SIG-M5 treated with dmso at 0.1 percent for 504 hours (cell line): ENCODE measurements around the gene ADGRG1.

Experiments used
- DNase-seq: peaks from one replicate; lab custom pipeline; 2025; ENCODE audit not compliant: unreplicated experiment; lab: John Stamatoyannopoulos, UW

Gene ADGRG1

DNA sequence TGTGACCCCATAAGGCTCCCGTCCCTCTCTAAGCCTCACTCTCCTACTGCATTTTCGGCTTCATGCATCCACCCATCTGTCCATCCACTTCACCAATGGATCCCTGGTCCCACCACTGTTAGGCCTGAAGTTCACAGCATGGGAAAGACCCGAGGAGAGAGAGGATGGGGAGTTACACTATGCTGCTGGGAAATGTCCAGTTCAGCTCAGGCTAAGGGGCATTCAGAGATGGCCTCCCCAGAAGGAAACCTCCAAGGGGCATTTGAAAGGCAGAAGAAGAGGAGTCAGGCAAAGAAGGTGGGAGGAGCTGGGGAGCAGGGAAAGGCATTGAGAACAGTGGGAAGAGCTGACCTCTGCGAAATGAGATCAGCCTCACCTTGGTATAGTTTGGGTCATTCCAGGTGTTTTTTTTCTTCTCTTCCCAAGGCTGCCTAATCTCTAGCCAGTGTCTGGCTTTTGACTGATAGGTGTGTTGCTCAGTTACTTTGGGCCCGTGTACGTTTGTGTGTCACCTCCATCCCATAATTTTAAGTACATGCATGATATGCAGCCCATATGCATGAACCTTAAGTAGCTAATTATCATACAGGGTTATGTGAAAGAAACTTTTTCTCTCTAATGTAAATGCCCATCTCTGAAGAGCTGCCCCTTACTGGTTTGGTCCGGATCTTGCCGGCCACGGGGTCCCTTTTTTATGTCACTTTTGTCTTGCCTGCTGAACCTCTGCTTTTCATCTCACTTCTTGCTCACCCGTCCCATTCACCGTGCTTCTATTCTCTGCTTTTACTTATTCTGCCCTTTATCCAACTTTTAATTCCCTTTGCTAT lies 54.6 kb downstream of the ADGRG1 start:
- no peak for DNase-seq

DNA sequence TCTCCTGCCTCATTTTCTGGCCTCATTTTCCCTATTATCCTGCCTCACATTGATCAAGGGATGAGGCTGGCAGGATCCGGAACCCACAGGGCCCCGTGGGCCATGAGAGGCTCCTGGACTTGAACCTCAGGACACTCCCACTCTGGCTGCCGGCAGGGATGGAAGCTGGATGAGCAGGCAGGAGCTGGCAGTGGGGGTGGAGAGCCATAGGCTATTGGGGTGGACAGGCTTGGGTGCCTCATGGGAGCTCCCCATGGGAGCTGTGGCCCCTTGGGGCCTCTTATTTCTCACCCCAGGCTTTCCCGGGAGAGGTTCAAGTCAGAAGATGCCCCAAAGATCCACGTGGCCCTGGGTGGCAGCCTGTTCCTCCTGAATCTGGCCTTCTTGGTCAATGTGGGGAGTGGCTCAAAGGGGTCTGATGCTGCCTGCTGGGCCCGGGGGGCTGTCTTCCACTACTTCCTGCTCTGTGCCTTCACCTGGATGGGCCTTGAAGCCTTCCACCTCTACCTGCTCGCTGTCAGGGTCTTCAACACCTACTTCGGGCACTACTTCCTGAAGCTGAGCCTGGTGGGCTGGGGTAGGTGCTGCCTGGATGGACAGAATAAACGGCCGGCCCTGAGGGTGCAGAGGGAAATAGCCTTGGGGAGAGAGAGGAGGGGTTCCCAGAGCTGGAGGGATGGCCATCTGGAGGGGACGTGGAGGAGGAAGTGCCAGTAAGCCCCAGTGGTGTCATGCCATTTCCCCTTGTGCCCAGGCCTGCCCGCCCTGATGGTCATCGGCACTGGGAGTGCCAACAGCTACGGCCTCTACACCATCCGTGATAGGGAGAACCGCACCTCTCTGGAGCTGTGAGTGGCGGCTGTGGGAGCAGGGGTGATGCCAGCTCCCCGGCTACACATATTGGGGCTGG lies 55.5 kb downstream of the ADGRG1 start:
- no peak for DNase-seq

DNA sequence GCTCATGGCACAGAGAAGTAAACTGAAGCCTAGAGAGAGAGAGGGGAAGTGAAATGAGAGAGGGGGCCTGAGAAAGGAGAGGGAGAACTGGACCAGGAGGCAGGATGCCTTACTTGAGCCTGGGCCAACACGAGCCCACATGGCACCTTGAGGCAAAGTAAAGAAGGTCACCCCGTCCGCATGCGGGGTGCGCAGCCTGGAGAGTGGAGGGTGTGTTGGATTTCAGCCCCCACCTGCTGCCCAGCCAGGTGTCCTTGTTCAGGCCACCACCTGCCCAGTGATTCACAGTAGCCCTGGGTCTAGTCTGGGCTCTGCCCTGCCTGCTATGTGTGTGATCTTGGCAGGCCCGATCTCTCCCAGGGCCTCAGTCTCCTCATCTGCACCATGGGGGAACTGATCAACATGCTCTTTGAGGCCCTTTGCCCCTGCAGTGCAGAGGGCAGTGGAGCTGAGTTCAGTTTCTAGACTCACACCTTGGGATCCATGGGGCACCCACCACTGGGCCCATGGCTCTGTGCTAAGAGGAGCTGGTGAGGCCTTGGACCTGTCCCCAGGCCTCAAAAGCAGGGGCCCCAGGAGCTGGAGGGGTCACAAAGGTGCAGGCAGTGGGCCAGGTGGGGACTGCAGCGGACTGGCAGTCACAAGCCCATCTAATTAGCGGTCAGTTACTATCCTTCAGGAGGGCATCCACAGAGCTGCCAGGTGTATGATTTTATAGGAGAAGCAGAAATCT lies 56.4 kb downstream of the ADGRG1 start:
- no peak for DNase-seq

DNA sequence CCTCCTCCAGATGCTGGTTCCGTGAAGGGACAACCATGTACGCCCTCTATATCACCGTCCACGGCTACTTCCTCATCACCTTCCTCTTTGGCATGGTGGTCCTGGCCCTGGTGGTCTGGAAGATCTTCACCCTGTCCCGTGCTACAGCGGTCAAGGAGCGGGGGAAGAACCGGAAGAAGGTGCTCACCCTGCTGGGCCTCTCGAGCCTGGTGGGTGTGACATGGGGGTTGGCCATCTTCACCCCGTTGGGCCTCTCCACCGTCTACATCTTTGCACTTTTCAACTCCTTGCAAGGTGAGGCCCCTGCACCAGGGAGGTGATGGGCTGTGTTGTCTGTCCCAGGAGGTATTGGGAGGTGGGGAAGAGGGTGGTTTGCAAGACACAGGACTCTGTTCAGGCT lies 57.2 kb downstream of the ADGRG1 start:
- DNase-seq: no peak

DNA sequence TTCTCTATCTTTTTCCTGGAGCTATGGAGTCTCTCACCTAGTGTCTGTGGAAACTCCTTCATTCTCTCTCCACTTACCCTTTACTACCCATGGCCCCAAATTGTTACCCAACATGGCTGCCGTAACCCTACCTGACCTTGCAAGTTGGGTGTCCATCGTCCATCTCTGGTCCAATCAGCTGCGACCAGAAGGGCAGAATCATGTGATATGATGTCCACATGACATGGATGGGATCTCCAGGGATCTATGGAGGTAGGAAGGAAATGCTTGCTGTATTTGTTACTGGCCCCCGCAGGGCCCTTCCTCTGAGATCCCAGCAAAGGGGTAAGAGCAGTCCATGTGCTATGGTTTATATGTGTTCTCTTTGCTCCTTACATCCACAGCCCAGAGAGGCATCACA lies 58.1 kb downstream of the ADGRG1 start:
- DNase-seq: no peak

DNA sequence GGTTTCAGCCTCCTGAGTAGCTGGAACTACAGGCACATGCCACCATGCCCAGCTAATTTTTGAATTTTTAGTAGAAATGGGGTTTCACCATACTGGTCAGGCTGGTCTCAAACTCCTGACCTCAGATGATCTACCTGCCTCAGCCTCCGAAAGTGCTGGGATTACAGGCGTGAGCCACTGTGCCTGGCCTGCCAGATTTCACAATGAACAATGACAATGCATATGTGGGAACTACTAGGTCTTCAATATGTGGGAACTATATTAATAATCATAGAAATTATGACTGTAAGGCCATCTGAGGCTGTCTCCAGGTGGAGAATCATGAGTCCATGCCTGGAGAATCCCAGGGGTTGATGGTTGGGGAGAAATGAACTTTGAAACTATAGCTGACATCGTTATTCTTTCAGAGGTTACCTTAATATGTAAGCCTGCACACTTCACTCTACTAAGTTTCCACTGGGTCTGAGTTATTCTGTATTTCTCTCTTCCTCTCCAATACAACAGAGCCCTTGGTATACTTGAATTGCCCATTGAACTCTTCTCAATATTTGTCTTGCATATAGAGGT lies 59.0 kb downstream of the ADGRG1 start:
- no peak for DNase-seq

DNA sequence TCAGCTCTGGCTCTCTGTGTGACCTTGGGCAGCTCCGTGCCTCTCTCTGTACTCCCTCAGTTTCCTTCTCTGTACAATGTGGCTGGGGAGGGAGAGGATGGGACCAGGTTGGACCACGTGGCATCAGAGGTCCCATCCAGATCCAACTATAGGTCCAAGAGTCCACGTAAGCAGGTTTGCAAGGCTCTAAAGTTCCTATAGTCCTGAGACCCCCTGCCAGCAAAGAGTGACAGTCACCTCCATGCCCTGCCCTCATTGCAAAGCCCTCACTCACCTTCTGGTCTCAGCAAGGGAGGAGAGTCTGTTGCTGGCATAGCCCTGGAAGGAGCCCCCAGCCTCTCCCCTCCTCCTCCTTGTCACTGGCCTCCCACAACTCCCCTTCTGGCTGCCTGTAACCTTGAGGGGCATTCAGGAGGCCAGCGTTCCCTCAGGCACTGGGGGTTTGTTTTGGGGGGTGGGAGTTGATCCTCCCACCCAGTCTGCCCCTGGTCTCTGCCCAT lies 60.1 kb downstream of the ADGRG1 start:
- no peak for DNase-seq

DNA sequence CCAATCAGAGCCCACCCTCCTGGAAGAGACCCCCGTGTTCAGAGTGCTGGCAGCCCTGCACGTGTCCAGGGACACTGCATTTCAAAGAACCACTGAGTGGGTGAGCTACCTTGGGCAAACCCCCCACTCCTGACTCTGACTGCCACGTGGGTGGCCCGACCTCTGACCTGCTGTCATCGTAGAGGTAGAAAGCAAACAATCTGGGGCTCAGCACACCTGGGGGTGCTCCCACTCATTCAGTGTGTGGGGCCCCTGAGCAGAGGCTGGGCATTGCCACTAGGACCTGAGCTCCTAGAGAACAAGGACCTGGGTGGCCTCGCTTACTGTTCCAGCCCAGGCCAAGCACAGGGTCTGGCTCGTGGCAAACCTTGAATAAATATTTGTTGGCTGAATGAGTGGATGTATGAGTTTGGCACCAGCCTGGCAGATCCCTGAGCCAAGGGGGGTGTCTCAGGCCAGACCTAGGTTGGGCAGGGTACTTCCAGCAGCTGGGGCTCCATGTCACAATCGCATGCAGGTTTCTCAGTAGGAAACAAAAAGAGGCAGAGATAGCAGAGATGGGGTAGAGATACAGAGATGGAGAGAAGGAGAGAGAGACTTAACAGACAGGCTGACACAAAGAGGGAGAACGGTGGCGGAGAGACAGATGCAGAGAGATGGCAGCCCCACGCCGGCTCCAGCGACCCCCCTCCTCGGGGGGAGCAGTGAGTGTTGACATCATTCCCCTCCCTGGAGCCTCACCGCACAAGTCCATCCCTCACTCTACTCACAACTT lies 60.7 kb downstream of the ADGRG1 start:
- no peak for DNase-seq

DNA sequence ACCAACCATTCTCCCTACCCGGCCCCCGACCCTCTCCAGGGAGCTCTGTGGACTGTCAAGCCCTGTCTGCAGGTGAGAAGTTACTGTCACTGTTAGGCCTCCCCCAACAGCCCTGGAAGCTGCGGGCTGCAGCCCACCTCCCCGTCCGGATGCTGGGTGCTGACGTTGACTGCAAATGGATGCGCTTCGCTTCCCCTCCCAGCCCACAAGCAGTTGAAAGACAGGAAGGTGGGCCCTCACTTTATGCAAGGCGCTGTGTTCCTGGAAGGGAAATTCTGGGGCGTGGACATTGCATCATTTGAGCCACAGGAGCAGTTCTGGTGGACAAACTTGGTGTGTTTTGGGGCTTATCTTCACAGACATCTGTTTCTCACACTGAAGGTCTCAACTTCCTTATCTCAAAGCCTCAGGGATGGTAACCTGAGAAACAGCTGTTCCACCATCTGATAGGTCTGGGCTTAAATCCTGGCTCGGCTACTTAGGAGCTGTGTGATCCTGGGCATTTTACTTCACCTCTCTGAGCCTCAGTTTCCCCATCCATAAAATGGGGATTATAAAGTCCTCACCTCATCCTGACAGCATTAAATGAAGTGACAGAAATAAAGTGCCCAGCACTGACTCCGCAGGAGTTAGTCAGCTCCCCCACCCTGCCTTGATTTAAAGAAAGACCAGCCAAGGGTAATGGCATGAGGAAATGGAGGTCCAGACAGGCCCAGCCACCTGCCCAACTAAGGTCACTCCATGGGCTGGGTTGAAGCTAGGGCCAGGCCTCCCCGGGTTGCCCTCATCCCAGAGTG lies 61.5 kb downstream of the ADGRG1 start:
- peak; percentile 87 for DNase-seq

DNA sequence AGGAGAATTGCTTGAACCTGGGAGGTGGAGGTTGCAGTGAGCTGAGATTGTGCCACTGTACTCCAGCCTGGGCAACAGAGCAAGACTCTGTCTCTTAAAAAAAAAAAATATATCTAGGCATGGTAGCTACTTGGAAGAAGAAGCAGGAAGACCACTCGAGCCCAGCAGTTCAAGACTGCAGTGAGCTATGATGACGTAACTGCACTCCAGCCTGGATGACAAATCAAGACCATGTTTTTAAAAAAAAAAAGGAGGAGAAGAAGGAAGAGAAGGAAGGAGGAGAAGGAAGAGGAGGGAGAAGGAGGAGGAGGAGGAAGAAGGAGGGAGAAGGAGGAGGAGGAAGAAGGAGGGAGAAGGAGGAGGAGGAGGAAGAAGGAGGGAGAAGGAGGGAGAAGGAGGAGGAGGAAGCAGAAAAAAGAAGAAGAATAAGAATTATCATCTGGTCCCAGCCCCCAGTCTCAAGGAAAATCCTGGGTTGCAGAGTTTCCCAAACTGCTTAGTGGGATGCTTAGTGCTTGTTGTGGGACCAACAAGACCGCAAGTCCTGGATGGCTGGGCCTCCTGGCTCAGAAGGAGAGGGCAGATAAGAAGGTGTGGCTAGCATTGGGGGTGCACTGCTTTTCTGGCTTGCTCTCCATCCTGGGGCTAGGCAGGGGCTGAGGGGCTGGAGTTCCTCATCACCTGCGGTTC lies 62.5 kb downstream of the ADGRG1 start:
- DNase-seq: no peak

DNA sequence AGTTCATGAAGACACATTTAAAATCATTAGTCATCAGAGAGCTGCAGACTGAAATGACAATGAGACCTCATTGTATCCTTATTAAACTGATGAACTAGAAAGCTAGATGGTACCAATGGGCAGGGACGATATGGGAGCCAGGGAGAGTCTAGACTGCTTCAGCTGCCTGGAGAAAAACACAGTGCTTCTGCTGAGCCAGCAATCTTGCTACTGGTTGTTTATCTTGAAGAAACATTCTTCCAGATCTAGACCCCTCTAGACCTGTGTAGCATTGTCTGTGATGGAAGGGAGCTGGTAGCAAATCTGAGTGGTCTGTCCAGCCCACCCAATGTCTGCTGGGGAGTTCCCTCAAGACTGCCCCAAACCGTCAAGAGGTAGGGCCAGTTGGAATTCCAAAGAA lies 64.2 kb downstream of the ADGRG1 start:
- no peak for DNase-seq

DNA sequence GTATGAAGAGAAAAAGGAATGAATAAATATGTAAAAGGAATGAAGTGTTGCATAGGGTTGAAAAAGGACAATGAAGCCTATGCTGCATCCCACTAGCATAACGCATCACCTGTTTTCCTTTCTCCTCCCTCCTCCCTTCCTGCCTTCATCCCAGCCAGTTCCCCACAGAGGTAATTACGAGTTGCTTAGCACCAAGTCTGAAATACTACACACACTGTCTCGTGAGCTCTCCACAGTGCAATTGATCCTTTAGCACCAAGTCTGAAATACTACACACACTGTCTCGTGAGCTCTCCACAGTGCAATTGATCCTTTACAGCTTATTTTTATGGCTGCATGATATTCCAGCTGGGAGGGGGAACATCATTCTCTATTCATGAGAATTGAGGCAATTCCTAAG lies 65.1 kb downstream of the ADGRG1 start:
- no peak for DNase-seq

DNA sequence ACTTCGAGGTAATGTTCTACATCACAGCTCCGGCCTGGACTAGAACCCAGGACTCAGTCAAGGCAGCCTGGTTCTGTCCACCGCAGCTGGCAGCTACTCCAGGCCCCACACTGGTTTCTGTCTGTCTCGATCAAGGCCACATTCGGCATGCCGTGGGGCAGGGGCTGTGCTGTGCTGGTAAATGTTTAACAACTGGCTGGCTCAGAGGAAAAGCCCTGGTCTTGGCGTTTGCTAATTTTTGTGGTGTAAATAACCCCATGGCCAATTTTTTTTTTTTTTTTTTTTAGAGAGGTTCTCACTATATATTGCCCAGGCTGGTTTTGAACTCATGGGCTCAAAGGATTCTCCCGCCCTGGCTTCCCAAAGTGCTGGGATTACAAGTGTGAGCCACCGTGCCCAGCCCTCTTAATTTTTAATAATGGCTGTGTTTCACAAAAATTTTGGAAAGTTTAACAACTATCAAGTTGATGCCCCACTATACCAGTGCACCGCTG lies 65.8 kb downstream of the ADGRG1 start:
- DNase-seq: no peak

DNA sequence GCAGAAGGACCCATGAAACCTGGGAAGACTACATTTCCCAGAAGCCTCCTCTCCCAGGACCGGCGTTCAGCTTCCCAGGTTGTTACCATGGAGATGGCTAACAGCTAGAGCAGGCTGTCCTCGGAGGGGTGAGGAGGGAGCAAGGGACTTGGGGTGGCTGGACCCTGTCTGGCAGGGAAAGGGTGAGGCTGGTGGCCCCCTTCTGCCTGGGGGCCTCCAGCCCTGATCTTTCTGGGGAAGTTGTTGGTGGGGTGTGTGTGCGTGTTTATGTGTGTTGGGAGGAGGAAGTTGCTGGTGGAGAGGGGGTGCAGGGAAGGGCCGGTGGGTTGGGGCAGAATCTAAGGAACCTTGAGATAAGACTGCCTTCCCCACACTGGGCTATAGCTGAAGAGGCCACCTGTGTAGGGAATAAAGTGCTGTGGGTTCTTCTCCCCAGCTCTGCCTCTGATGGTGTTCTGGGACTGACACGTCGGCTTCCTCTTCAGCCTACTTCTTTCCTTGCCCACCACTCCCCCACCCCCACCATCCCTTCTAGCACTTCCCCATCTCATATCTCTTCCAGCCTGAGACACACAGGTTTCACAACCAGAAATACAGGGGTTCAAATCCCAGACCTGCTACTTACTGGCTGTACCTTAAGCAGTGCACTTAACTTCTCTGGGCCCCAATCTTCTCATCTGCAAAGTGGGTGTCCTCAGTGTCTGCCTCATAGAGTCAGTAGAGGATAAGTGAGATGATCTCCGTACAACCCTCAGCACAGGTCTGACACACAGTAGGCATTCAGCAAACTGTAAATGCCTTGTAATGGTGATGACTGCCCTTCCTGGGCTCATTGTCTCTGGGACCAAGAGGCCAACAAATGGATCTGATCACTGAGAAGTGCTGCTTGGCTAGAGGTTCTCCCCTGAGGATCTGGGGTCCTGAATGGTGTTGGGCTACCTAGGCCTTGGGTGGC lies 66.6 kb downstream of the ADGRG1 start, which contains the start of gene DRC7:
Gene DRC7 (plus strand): TSS at position 82 of the 955 bp plus-strand sequence. CDS start 3,144 bp downstream, outside the sequence.
- peak; percentile 83 for DNase-seq

DNA sequence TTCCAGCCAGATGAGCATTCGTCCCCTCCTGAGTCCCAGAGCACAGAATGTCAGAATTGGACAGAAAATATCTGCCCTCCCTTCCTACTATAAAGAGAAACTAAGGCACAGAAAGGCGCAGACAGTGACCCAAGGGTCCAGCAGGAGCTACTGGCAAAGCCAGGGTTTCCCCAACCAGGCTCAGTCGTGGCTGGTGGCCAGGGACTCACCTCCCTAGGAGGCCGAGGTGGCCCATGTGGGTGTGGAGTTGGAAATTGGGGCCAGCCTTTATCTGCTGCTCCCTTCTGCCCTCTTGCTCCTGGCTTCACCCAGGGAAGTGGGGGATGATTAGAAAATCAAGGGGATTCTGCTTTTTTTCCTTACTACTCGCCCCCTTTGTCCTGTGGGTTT lies 67.2 kb downstream of the ADGRG1 start:
- no peak for DNase-seq

DNA sequence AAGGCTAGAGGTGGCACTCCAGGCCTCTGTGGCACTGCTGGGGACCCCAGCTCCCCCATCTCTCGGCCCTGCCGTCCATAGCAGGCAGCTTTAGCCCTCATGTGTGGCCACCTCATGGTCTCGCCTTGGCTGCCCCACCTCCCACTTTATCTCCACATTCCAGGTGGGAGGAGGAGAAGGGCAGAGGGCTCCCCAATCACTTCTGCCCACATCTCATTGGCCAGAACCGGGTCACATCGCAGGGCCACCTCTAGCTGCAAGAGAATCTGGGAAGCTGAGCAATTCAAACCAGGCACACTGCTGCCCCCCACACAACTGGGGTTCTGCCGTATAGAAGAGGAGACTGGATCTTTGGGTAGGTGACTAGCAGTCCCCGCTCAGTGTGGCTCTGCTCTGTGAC lies 67.8 kb downstream of the ADGRG1 start:
- no peak for DNase-seq

DNA sequence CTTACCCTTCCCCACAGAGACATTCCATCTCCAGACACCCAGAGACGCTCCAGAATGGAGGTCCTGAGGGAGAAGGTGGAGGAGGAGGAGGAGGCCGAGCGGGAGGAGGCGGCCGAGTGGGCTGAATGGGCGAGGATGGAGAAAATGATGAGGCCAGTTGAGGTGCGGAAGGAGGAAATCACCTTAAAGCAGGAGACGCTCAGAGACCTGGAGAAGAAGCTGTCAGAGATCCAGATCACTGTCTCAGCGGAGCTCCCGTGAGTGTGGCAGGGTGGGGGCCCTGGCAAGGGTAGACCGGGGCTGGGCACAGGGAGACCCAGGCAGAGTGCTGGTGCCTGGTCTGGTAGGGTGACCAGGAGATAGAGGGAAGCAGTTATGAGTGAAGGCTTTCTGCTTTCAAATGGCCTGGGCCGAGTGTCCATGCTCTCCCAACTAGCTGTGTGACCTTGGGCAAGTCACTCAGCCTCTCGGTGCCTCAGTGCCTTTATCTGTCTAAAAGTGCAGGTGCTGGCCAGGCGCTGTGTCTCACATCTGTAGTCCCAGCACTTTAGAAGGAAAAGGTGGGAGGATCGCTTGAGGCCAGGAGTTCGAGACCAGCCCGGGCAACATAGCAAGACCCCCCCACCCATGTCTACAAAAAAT lies 69.6 kb downstream of the ADGRG1 start:
- DNase-seq: no peak
